Activated naive CD4-positive, alpha-beta T cell treated with anti-CD3 and anti-CD28 coated beads, Interleukin-2, amount 10 ng/mL, durations not matched to agents 7 days and 5 days (primary cell): Measurements from ENCODE around the gene SORBS2.
"Not testable (repeated sequence)": the region's sequence is repeated elsewhere in the genome, so short reads cannot be mapped to it uniquely, and the experiment has no call there.

Source experiments
- CTCF ChIA-PET: fragments of 350-600 bp; sonication (Branson Sonifier 250); formaldehyde crosslinking; loops from one replicate; lab custom pipeline; 2021; ENCODE audit warnings: antibody characterized with exemption; lab: Charles Lee
- DNase-seq: peaks from one replicate; pipeline ENCODE4 v3.0.0-alpha.2; 2020
- H3K27ac Mint-ChIP-seq: one replicate; pipeline ENCODE4 v1.8.0; 2021; ENCODE audit warnings: mild to moderate bottlenecking, moderate library complexity, mixed read lengths
- H3K27me3 Mint-ChIP-seq: one replicate; pipeline ENCODE4 v1.8.0; 2021; ENCODE audit warnings: mild to moderate bottlenecking, mixed read lengths
- H3K36me3 Mint-ChIP-seq: one replicate; pipeline ENCODE4 v1.8.0; 2021; ENCODE audit warnings: mixed read lengths
- H3K4me1 Mint-ChIP-seq: one replicate; pipeline ENCODE4 v1.8.0; 2021; ENCODE audit warnings: mixed read lengths
- H3K4me3 Mint-ChIP-seq: one replicate; pipeline ENCODE4 v1.8.0; 2021; ENCODE audit warnings: mild to moderate bottlenecking, moderate library complexity, mixed read lengths
- H3K9me3 Mint-ChIP-seq: one replicate; pipeline ENCODE4 v1.8.0; 2021; ENCODE audit warnings: mixed read lengths

The SORBS2 gene, protein sequence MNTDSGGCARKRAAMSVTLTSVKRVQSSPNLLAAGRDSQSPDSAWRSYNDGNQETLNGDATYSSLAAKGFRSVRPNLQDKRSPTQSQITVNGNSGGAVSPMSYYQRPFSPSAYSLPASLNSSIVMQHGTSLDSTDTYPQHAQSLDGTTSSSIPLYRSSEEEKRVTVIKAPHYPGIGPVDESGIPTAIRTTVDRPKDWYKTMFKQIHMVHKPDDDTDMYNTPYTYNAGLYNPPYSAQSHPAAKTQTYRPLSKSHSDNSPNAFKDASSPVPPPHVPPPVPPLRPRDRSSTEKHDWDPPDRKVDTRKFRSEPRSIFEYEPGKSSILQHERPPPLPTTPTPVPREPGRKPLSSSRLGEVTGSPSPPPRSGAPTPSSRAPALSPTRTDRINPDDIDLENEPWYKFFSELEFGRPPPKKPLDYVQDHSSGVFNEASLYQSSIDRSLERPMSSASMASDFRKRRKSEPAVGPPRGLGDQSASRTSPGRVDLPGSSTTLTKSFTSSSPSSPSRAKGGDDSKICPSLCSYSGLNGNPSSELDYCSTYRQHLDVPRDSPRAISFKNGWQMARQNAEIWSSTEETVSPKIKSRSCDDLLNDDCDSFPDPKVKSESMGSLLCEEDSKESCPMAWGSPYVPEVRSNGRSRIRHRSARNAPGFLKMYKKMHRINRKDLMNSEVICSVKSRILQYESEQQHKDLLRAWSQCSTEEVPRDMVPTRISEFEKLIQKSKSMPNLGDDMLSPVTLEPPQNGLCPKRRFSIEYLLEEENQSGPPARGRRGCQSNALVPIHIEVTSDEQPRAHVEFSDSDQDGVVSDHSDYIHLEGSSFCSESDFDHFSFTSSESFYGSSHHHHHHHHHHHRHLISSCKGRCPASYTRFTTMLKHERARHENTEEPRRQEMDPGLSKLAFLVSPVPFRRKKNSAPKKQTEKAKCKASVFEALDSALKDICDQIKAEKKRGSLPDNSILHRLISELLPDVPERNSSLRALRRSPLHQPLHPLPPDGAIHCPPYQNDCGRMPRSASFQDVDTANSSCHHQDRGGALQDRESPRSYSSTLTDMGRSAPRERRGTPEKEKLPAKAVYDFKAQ (N-terminal part only)

DNA sequence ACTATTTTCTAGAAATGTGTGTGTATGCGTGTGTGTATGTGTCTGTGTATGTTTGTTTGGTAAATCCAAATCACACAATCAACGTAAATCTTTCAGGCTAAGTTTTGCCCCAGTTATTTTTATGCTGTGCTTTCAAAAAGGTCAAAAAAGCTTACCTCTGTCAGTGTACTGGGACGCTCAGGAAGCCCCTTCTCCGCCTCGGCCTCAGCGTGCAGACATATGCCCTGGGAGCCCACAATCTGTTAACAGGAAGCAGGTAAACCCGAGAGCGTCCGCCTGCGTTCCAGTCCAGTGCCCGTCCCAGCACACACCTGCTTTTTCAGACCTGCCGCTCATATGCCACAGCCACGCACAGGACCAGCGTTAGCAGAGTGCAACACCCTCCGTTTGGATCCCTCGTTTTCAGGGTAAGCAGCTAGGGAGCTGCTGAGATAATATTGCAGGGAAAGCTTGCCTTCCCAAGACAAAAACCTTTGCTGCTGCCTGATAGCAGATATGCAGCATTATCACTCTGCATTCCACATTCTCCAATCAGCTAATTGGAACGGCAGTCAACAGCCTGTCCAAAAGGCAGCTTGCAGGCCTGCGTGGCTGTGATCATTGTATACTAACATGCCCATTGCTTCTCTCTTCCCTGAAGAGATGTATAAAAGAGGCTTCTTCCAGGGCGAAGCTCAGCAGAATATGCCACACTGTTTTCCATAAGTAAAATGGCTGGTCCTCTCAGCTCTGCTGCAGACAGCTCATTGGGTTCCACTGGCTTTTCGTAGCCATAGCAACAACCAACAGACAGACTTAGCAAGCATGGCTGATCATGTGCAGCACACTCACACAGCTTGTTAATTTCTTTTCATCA, at the start of gene SORBS2:
TSS of gene SORBS2 (minus strand) at position 686 of the 856 bp plus-strand sequence. CDS start 121,623 bp downstream, outside the sequence.
- no peak for DNase-seq
- Mint-ChIP-seq H3K4me3 (no peak within 1 kb of the TSS), H3K9me3 (no peaks in the 10 kb centered on the region), H3K27me3 (peaks cover 4% of the 10 kb centered on the region), H3K4me1 (no peaks in the 10 kb centered on the region), H3K27ac (no peak within 1 kb of the TSS), H3K36me3 (no peaks in the 10 kb centered on the region)
- CTCF ChIA-PET: no interaction called here

DNA sequence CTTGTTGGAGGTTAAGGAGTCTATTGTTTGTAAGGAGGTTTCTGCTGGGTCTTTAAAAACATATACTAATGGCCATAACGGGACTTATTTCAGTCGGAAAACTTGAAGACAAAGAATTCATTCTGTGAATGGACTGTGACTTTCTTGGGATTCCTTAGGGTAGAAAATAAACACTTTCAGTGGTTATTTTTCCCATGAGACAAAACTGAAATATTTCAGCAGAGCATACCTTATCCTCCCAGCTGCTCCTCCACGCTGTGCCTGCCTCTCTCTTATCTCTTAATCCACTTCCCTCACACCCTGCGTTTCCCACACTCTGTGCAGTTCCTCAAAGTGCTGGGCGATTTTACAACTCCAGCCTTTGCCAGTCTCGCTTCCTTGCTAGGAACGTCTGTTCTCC, 47.1 kb upstream of the SORBS2 start:
- Mint-ChIP-seq H3K27ac (no peak overlapping the region), H3K4me1 (no peaks in the 10 kb centered on the region), H3K4me3 (no peak overlapping the region), H3K9me3 (no peaks in the 10 kb centered on the region), H3K36me3 (no peaks in the 10 kb centered on the region), H3K27me3 (no peaks in the 10 kb centered on the region)
- no peak for DNase-seq
- CTCF ChIA-PET: no interaction called here

DNA sequence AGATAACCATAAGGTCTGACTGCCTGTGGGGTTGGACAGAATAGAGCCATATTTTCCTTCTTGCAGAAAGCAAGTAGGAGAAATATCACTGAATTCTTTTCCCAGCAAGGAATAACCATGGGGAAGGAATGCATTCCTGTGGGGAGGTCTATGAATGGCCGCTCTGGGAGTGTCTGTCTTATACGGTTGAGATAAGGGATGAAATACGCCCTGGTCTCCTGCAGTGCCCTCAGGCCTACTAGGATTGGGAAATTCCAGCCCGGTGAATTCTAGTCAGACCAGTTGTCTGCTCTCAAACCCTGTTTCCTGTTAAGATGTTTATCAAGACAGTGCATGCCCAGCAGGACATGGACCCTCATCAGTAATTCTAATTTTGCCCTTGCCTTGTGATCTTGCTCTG, 45.6 kb upstream of the SORBS2 start:
- H3K4me1 Mint-ChIP-seq, H3K9me3 Mint-ChIP-seq, H3K27me3 Mint-ChIP-seq, CTCF ChIA-PET, DNase-seq, H3K4me3 Mint-ChIP-seq, H3K36me3 Mint-ChIP-seq, H3K27ac Mint-ChIP-seq: not testable (repeated sequence)

DNA sequence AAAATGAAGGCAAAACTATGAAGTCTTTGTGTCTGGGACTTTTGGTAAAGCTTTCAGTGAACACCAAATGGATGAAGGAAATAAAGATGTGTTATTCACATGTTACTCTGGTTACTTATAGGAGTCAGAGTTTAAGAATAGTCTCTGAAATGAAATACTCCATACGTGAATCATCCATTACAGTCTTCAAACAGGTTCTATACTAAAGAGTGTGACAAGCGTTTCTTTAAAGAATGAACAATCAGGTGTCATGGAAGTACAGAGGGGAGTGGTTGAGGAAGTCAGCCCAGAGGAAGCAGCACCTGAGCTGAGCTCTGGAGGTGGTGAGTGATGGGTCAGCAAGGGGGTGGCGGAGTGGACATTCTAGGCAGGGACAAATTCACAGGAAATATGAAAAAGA, 41.8 kb upstream of the SORBS2 start:
- CTCF ChIA-PET: no interaction called here
- no peak for DNase-seq
- Mint-ChIP-seq H3K4me3 (no peak overlapping the region), H3K9me3 (no peaks in the 10 kb centered on the region), H3K4me1 (no peaks in the 10 kb centered on the region), H3K27me3 (no peaks in the 10 kb centered on the region), H3K36me3 (no peaks in the 10 kb centered on the region), H3K27ac (no peak overlapping the region)

DNA sequence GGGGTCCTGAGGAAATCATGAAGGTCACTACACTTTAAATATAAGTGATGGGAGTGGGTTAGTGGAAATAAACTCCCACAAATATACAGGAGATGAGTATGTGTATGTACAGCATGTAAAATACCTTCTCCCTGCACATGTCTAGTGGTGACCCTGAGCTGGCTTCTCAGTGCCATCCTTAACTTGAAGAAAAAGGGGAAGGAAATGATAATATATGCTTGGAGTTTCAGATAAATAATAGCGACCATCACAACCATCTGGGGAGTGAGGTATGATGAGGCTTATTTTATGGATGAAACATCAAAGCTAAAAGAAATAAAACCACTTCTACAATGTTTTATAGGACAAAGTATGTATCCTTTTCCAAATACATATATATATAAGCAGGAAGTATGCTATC, 41.0 kb upstream of the SORBS2 start:
- no peak for DNase-seq
- H3K27me3 Mint-ChIP-seq: no peaks in the 10 kb centered on the region
- H3K4me1 Mint-ChIP-seq: no peaks in the 10 kb centered on the region
- no peak overlapping the region for H3K27ac Mint-ChIP-seq
- H3K9me3 Mint-ChIP-seq: no peaks in the 10 kb centered on the region
- CTCF ChIA-PET: no interaction called here
- H3K4me3 Mint-ChIP-seq: no peak overlapping the region
- H3K36me3 Mint-ChIP-seq: no peaks in the 10 kb centered on the region

DNA sequence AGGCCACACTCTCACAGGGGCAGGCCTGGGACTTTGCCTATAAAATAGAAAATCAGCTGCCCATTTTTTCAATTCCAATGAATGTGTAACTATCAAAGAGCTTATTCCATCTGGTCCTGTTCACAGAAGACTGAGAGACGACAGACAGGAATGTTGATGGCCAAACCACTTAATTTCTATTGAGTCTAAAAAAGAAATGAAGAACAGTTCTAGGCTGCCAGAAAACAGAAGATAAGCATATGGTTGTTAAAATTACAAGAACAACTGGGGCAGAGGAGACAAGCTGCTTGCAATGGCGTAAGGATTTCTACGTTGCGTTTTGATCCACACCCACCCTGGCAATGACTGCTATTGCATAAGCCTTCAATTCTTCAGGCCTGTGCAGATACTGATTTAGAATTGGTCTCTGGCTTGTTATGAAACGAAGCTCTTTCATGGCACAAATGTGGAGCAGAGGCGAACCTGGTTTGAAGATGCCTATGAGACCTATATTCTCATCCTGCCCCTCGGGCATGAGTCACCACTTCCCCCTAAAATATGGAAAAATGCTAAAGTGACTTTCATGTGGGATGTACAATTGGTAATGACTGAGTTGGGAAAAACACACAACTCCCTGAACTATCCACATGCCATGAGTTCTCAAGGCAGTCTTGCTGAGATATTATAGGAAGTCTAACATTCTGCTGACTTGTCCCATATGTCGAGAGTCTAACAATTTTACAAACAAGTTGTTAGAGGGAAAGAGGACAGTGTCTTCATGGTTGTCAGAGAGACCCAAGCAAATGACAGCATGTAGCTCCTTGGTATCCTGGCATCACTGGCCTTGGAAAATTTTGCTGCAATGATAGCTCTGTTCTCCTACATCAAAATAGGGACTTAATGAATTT, 37.9 kb upstream of the SORBS2 start:
- Mint-ChIP-seq H3K9me3 (no peaks in the 10 kb centered on the region), H3K27me3 (no peaks in the 10 kb centered on the region), H3K36me3 (no peaks in the 10 kb centered on the region), H3K4me1 (no peaks in the 10 kb centered on the region), H3K27ac (no peak overlapping the region), H3K4me3 (no peak overlapping the region)
- CTCF ChIA-PET: no interaction called here
- no peak for DNase-seq

DNA sequence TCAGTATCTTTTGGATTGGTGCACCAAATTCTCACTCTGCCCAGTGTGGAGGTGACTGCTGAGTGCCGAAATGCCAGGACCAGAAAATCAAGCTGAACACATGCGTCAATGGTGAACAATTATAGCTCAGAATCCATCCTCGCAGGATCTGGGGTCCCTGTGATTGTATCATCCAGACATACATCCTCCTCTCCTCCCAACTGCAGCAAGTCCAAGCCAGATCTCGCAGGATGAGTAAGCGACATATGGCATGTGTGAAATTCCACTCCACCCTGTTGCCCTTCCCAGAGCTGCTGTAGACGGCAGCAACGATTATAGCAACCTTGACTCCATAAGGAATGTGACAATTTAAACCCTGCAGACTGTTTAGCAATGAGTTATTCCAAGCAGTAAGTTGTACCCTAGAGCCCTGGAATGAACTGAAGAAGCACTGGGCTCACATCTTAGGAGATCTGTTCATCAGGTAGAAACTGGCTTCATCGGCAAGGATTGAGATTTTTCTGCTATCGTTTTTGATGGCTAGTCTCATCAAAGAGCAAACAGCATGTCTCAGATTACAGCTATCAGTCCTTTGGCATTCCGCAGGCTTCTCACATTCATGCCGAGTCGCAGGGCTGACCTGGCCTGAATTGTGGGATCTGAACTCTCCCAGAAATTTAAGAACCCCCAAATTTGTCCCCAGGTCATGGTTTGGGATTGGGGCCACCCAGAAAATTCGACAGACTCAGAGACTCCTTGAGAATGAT, 35.5 kb upstream of the SORBS2 start:
- CTCF ChIA-PET: no interaction called here
- no peaks in the 10 kb centered on the region for H3K27me3 Mint-ChIP-seq
- H3K4me1 Mint-ChIP-seq: no peaks in the 10 kb centered on the region
- DNase-seq: no peak
- no peak overlapping the region for H3K27ac Mint-ChIP-seq
- no peaks in the 10 kb centered on the region for H3K9me3 Mint-ChIP-seq
- H3K36me3 Mint-ChIP-seq: no peaks in the 10 kb centered on the region
- no peak overlapping the region for H3K4me3 Mint-ChIP-seq

DNA sequence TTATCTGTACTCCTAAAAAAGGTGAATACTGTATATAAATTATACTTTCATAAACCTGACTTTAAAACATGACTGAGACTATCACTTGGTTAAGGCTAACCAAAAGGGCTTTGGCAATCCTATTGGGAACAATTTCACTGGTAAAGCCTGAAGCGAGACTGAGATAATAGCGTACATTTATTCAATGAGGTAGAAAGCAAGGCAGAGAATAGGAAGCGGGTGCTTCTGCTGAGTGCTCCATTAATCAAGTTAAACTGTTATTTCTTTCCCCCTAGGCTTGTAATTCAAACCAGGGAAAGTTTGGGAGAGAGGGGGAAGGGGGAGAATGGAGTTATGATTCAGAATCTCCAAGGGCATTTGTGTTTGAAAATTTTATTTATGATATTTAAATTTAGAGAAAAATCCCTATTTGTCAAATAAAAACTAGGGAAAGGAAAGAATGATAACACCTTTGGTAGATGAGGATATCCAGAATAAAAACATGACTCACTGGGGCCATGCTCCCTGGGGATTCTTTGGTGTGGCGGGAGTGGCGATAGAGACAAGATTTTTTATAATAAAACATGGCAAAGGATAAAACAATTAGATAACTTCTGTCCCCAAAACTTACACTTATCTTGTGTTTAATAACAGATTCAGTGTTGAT, 34.6 kb upstream of the SORBS2 start:
- no peak overlapping the region for H3K27ac Mint-ChIP-seq
- no peak for DNase-seq
- H3K9me3 Mint-ChIP-seq: no peaks in the 10 kb centered on the region
- H3K4me3 Mint-ChIP-seq: no peak overlapping the region
- H3K27me3 Mint-ChIP-seq: no peaks in the 10 kb centered on the region
- CTCF ChIA-PET: no interaction called here
- H3K4me1 Mint-ChIP-seq: no peaks in the 10 kb centered on the region
- H3K36me3 Mint-ChIP-seq: no peaks in the 10 kb centered on the region

DNA sequence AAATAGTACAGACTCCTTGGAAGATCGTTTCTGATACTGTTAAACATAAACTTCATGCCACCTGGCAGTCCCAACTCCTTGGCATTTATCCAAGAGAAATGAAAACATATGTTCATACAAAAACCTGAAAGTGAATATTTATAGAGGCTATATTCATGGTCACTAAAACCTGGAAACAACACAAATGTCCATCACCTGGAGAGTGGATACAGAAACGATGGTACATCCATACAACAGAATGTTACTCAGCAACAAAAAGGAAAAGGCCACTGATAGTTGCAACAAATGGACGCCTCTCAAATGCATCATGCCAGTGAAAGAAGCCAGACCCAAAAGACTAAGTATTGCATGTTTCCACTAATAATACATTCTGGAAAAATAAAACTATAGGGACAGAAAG, 34.0 kb upstream of the SORBS2 start:
- Mint-ChIP-seq H3K36me3 (no peaks in the 10 kb centered on the region), H3K27ac (no peak overlapping the region), H3K4me3 (no peak overlapping the region), H3K27me3 (no peaks in the 10 kb centered on the region), H3K4me1 (no peaks in the 10 kb centered on the region), H3K9me3 (no peaks in the 10 kb centered on the region)
- no peak for DNase-seq
- CTCF ChIA-PET: no interaction called here

DNA sequence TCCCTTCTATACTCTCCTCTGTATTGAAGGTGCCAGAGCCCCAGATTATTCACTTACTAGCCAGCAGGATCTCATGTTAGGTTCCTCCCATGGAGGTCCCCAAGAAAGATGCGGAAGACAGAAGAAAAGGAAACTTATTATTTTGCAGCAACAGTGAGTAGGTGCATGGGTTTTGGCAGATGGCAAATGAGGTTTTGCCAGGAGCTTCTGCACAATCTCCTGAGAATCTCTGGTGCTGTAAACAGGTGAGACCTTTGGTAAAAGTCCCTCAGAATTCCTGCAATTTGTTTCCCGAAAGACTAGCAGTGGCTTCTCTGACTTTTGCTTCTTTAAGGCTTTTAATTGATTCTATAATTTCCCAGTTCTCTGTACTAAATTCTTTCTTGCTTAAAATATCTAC, 29.5 kb upstream of the SORBS2 start:
- Mint-ChIP-seq H3K4me3 (no peak overlapping the region), H3K9me3 (no peaks in the 10 kb centered on the region), H3K36me3 (no peaks in the 10 kb centered on the region), H3K4me1 (no peaks in the 10 kb centered on the region), H3K27ac (no peak overlapping the region), H3K27me3 (no peaks in the 10 kb centered on the region)
- DNase-seq: no peak
- CTCF ChIA-PET: no interaction called here

DNA sequence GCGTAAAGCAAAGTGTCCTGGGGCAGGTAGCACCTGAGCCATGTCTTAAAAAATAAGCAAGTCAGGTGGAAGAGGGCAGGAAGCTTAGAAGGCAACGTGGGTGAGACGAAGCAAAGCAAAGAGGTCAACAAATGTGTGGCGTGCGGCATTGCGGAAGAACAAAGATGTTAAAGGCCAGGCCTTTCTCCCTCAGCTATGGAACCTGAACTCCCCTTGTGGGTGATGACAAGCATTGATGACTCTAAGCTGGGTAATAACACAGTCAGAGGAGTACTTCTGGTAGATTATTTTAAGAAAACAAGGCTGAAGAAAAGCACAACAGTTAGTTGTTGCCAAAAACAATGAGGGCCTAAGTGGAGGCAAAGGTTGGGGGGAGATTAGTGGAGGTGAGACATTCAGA, 29.0 kb upstream of the SORBS2 start:
- Mint-ChIP-seq H3K4me3 (no peak overlapping the region), H3K27ac (no peak overlapping the region), H3K9me3 (no peaks in the 10 kb centered on the region), H3K36me3 (no peaks in the 10 kb centered on the region), H3K27me3 (no peaks in the 10 kb centered on the region), H3K4me1 (no peaks in the 10 kb centered on the region)
- CTCF ChIA-PET: no interaction called here
- DNase-seq: no peak

DNA sequence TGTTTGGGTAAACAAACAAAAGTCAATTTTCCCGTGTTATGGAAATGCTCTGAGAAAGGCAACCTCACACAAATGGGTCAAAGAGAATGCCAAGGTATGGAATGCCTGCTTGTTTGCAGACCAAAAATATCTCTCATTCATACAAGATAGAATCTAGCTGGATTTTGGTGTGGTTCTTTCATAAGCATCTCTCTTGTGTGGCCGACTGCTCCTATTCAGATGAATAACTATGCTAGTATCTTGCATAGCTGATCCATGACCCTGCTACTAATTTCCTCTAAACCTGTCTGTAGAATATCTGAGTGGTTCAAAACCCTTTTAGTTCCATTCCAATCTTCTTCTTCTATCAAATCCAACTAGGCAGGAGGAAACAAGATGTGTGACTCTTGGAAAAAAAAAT, 28.2 kb upstream of the SORBS2 start:
- no peak overlapping the region for H3K4me3 Mint-ChIP-seq
- no peak for DNase-seq
- no peaks in the 10 kb centered on the region for H3K9me3 Mint-ChIP-seq
- no peaks in the 10 kb centered on the region for H3K4me1 Mint-ChIP-seq
- CTCF ChIA-PET: no interaction called here
- H3K36me3 Mint-ChIP-seq: no peaks in the 10 kb centered on the region
- H3K27me3 Mint-ChIP-seq: no peaks in the 10 kb centered on the region
- no peak overlapping the region for H3K27ac Mint-ChIP-seq
